HepG2 (cell line): ENCODE data around the gene ANKRD11. TPM values are rescaled to one million over a fixed set of nuclear protein-coding genes. Genes with fewer than 3 reads are reported as not detected.
"Not testable (repeated sequence)": the region's sequence is repeated elsewhere in the genome, so short reads cannot be mapped to it uniquely, and the experiment has no call there.

Source experiments
- ATAC-seq: fragments of 200-7000 bp; cut with Tn5 transposase; 3 replicates; pipeline ENCODE4 v1.9.1; 2020; ENCODE audit warnings: mild to moderate bottlenecking, moderate library complexity
- BruUV-seq: library from RNA; stranded (reverse); fragments of 400-500 nt; replicated peaks from 2 replicates; lab custom pipeline; 2021; lab: Mats Ljungman, UMichigan
- CTCF ChIA-PET: fragments of 300-600 bp; formaldehyde crosslinking; extraction: SDS; loops from one replicate; lab custom pipeline; 2021; ENCODE audit warnings: low total read pairs, inconsistent platforms, low intra/inter-chr PET ratio; lab: Yijun Ruan, JAX
- POLR2A ChIA-PET: fragments of 350-600 bp; sonication (Branson Sonifier 250); formaldehyde crosslinking; loops from one replicate; lab custom pipeline; 2020; ENCODE audit warnings: antibody characterized with exemption, inconsistent platforms; lab: Yijun Ruan, JAX
- DNase-seq: peaks from one replicate; pipeline ENCODE4 v3.0.0-alpha.2; 2015; ENCODE audit warnings: low spot score
- FAIRE-seq: peaks from 3 replicates; lab custom pipeline; 2011; peaks lifted over from hg19 to GRCh38; lab: Jason Lieb, UNC
- H2AFZ ChIP-seq: one replicate; pipeline ENCODE4 v1.6.1; 2011; ENCODE audit warnings: low read length, inconsistent platforms
- H3K27ac ChIP-seq: fragments of 300-600 bp; 3 replicates; pipeline ENCODE4 v1.8.0; 2011; ENCODE audit warnings: mixed run types, mild to moderate bottlenecking, mixed read lengths, low read length, inconsistent platforms; ENCODE audit not compliant: insufficient read depth; ENCODE audit errors: extremely low read length
- H3K27me3 ChIP-seq, 2 experiments: fragments of 200-600 bp in 1 of 2; 2 replicates in 1 of 2; 3 replicates in 1 of 2; pipeline versions ENCODE4 v1.6.0 to v1.8.0; 2011; ENCODE audit warnings: low read length in 2 of 2, mild to moderate bottlenecking in 2 of 2, moderate library complexity in 2 of 2, inconsistent platforms in 1 of 2; ENCODE audit not compliant: insufficient read depth in 2 of 2, control insufficient read depth in 1 of 2
- H3K36me3 ChIP-seq, 2 experiments: fragments of 200-600 bp in 1 of 2; replicated peaks in 1 of 2; 2 replicates in 1 of 2; 3 replicates in 1 of 2; pipeline versions ENCODE4 v1.5.1 to v1.8.0; 2011; ENCODE audit warnings: low read length in 2 of 2, inconsistent platforms in 1 of 2; ENCODE audit not compliant: insufficient read depth in 2 of 2, control insufficient read depth in 1 of 2
- H3K4me1 ChIP-seq: 2 replicates; pipeline ENCODE4 v1.5.1; 2012; ENCODE audit warnings: low read length, inconsistent platforms; ENCODE audit not compliant: insufficient read depth
- H3K4me2 ChIP-seq: 2 replicates; pipeline ENCODE4 v1.6.0; 2011; ENCODE audit warnings: low read depth, low read length, inconsistent platforms
- H3K4me3 ChIP-seq, 3 experiments: fragments of 200-600 bp in 1 of 3; sonication (generic), shearing (Covaris generic) in 1 of 3; replicated peaks in 1 of 3; 2 replicates each; pipeline ENCODE4 v1.5.1; 2011 to 2016; ENCODE audit warnings: low read length in 3 of 3, inconsistent platforms in 2 of 3, low read depth in 2 of 3, mild to moderate bottlenecking in 2 of 3, control low read depth in 1 of 3, mixed read lengths in 1 of 3; ENCODE audit not compliant: insufficient read depth in 1 of 3
- H3K79me2 ChIP-seq: one replicate; pipeline ENCODE4 v1.6.1; 2011; ENCODE audit warnings: low read length, inconsistent platforms; ENCODE audit not compliant: insufficient read depth
- H3K9ac ChIP-seq: 2 replicates; pipeline ENCODE4 v1.6.0; 2011; ENCODE audit warnings: mild to moderate bottlenecking, low read depth, low read length, inconsistent platforms; ENCODE audit not compliant: insufficient read depth
- H3K9me3 ChIP-seq: 2 replicates; pipeline ENCODE4 v1.5.1; 2012; ENCODE audit warnings: mild to moderate bottlenecking, low read length
- H4K20me1 ChIP-seq: 2 replicates; pipeline ENCODE4 v1.6.0; 2011; ENCODE audit warnings: inconsistent platforms, mild to moderate bottlenecking, low read length, moderate library complexity; ENCODE audit not compliant: insufficient read depth
- FOXA1 ChIP-seq, 2 experiments: fragments of 450-650 bp in 1 of 2; sonication (generic) in 1 of 2; formaldehyde crosslinking in 1 of 2; IDR thresholded peaks; 2 replicates each; pipeline versions ENCODE4 v1.4.0 to v1.6.1; 2016 to 2020; ENCODE audit warnings: missing genetic modification reagents in 1 of 2
- FOXK1 ChIP-seq: sonication (generic); formaldehyde crosslinking; IDR thresholded peaks from 2 replicates; pipeline ENCODE4 v1.4.0; 2020; ENCODE audit warnings: low read depth, missing genetic modification reagents, borderline replicate concordance
- FOXP1 ChIP-seq, 2 experiments: fragments of 450-650 bp in 1 of 2; IDR thresholded peaks; 2 replicates each; pipeline ENCODE4 v1.6.1; 2017 to 2018; ENCODE audit warnings: antibody characterized with exemption in 1 of 2
- HDAC1 ChIP-seq: sonication (generic); formaldehyde crosslinking; IDR thresholded peaks from 2 replicates; pipeline ENCODE4 v1.5.1; 2020; ENCODE audit warnings: mild to moderate bottlenecking, missing genetic modification reagents
- HNF4A ChIP-seq: sonication (generic); formaldehyde crosslinking; IDR thresholded peaks from 2 replicates; pipeline ENCODE4 v1.4.0; 2020; ENCODE audit warnings: missing genetic modification reagents
- SALL1 ChIP-seq: sonication (generic); formaldehyde crosslinking; IDR thresholded peaks from 2 replicates; pipeline ENCODE4 v1.8.0; 2022; ENCODE audit warnings: mild to moderate bottlenecking, missing genetic modification reagents
- SOX13 ChIP-seq, 3 experiments: fragments of 450-650 bp in 1 of 3; sonication (generic) in 1 of 3; formaldehyde crosslinking in 1 of 3; IDR thresholded peaks in 2 of 3; conservative IDR thresholded peaks in 1 of 3; 2 replicates each; pipeline versions ENCODE4 v1.5.0 to v1.6.1; 2016 to 2020; ENCODE audit warnings: antibody characterized with exemption in 1 of 3, mild to moderate bottlenecking in 1 of 3, missing compliant biosample characterization in 1 of 3, missing genetic modification reagents in 1 of 3, moderate library complexity in 1 of 3
- SOX5 ChIP-seq: IDR thresholded peaks from 2 replicates; pipeline ENCODE4 v1.6.1; 2016; ENCODE audit warnings: borderline replicate concordance
- ZBTB7B ChIP-seq: sonication (generic); formaldehyde crosslinking; IDR thresholded peaks from 2 replicates; pipeline ENCODE4 v1.4.0; 2020; ENCODE audit warnings: missing genetic modification reagents
- WGBS: methylation state at CpG from one replicate; pipeline ENCODE4 v1.1.6; 2017; ENCODE audit warnings: low lambda C conversion rate; 5-methylcytosine and 5-hydroxymethylcytosine counted together
- in situ Hi-C: cut with HindIII; loops from 2 replicates; pipeline ENCODE4 v1.10.0; 2017; ENCODE audit warnings: low pct_unique_long_range_greater_than_20kb; ENCODE audit not compliant: extremely low pct_ligation_motif_present
- intact Hi-C: fragments of 100-400 bp; cut with micrococcal nuclease; formaldehyde crosslinking; loops from one replicate; pipeline ENCODE4 v1.10.0; 2022; ENCODE audit not compliant: unreplicated experiment
- polyA plus RNA-seq, 8 experiments: library from polyadenylated mRNA; depleted of rRNA in 3 of 8; stranded (reverse) in 7 of 8; unstranded in 1 of 8; fragments of >200 nt; fragmentation: Illumina TruSeq in 4 of 8; extraction: Trizol in 4 of 8; gene quantifications; 2 replicates each; pipeline versions ENCODE4 v1.2.1 to v1.2.3, GENCODE V29; 2011 to 2016; ENCODE audit warnings: low read depth in 4 of 8, missing spikeins in 1 of 8, mixed read lengths in 1 of 8; ENCODE audit not compliant: insufficient read depth in 1 of 8
- total RNA-seq, 5 experiments: library from RNA; depleted of rRNA; stranded (reverse); fragments of >200 nt; fragmentation: Illumina TruSeq; extraction: Trizol; gene quantifications; 2 replicates each; pipeline ENCODE4 v1.2.3, GENCODE V29; 2016; ENCODE audit warnings: low read depth in 1 of 5
- TF ChIP-seq, protein P1 (sequence below): sonication (generic); formaldehyde crosslinking; IDR thresholded peaks from 2 replicates; pipeline ENCODE4 v1.4.0; 2020; ENCODE audit warnings: missing genetic modification reagents

ANKRD11 gene
- total and polyA plus RNA-seq, 2 of the 13 experiments (the other 11 are each of a cell fraction or from before 2014, with no cell fraction given) = 21.4 to 38.4 TPM

DNA sequence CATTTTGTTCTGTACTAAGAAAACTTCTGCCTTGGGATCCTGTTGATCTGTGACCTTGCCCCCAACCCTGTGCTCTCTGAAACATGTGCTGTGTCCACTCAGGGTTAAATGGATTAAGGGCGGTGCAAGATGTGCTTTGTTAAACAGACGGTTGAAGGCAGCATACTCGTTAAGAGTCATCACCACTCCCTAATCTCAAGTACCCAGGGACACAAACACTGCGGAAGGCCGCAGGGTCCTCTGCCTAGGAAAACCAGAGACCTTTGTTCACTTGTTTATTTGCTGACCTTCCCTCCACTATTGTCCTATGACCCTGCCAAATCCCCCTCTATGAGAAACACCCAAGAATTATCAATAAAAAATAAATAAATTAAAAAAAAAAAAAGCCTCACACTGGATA, 27.0 kb downstream of the ANKRD11 start (continued):
- not testable (repeated sequence) for TF ChIP-seq FOXA1, FOXP1, SOX13 (IDR thresholded peaks at IDR 0.05)
- peak; percentile 8; the same call in 1 of the 2 replicates for TF ChIP-seq FOXA1 (CRISPR knock-in tag; IDR thresholded peaks at IDR 0.05)
- peak; percentile 69 for TF ChIP-seq FOXK1 (CRISPR knock-in tag)
- 0 out of 2 replicates have a peak, but pooled peaks have one; percentile 34 for TF ChIP-seq ZBTB7B (CRISPR knock-in tag)
- TF ChIP-seq HNF4A (CRISPR knock-in tag) = peak; percentile 57
- TF ChIP-seq FOXP1 (CRISPR knock-in tag; IDR thresholded peaks at IDR 0.05) = peak; percentile 69; the same call in 1 of the 2 replicates
- peak; percentile 27; the same call in 1 of the 2 replicates for TF ChIP-seq HDAC1 (CRISPR knock-in tag)
- peak; percentile 84 for TF ChIP-seq SOX5 (CRISPR knock-in tag)
- 0 out of 2 replicates have a peak, but pooled peaks have one; percentile 30 for TF ChIP-seq SALL1 (CRISPR knock-in tag)
- TF ChIP-seq SOX13 (CRISPR knock-in tag; conservative IDR thresholded peaks at IDR 0.05 in 1 of 2, IDR thresholded peaks at IDR 0.05 in 1 of 2) = peak in 1 of 2 experiments; percentile 86; a peak in 2 of 4 replicates

DNA sequence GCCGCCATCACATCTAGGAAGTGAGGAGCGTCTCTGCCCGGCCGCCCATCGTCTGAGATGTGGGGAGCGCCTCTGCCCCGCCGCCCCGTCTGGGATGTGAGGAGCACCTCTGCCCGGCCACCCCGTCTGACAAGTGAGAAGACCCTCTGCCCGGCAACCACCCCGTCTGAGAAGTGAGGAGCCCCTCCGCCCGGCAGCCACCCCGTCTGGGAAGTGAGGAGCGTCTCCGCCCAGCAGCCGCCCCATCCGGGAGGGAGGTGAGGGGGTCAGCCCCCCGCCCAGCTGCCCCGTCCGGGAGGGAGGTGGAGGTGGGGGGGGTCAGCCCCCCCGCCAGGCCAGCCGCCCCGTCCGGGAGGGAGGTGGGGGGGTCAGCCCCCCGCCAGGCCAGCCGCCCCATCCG, 27.7 kb downstream of the ANKRD11 start:
- H3K9me3 ChIP-seq, H3K4me2 ChIP-seq, H2AFZ ChIP-seq, H3K4me3 ChIP-seq, ATAC-seq, intact Hi-C loops, DNase-seq, H3K9ac ChIP-seq, in situ Hi-C loops, BruUV-seq, H3K27me3 ChIP-seq, H3K27ac ChIP-seq, CTCF ChIA-PET, H3K36me3 ChIP-seq, FAIRE-seq: not testable (repeated sequence)
- POLR2A ChIA-PET = interaction anchor here (1.1 kb wide), 1 partner anchor 53 kb away, joined by 3 read pairs; no protein-coding TSS in a partner anchor
- 91% methylated on average over 14 of the region's 30 CpGs for WGBS
- TF ChIP-seq, protein P1, sequence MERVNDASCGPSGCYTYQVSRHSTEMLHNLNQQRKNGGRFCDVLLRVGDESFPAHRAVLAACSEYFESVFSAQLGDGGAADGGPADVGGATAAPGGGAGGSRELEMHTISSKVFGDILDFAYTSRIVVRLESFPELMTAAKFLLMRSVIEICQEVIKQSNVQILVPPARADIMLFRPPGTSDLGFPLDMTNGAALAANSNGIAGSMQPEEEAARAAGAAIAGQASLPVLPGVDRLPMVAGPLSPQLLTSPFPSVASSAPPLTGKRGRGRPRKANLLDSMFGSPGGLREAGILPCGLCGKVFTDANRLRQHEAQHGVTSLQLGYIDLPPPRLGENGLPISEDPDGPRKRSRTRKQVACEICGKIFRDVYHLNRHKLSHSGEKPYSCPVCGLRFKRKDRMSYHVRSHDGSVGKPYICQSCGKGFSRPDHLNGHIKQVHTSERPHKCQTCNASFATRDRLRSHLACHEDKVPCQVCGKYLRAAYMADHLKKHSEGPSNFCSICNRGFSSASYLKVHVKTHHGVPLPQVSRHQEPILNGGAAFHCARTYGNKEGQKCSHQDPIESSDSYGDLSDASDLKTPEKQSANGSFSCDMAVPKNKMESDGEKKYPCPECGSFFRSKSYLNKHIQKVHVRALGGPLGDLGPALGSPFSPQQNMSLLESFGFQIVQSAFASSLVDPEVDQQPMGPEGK (CRISPR knock-in tag) = peak; percentile 30; the same call in 1 of the 2 replicates
- peaks cover 75% of the 10 kb centered on the region for H3K4me1 ChIP-seq
- peaks cover 80% of the 10 kb centered on the region for H4K20me1 ChIP-seq
- H3K79me2 ChIP-seq = peaks cover 83% of the 10 kb centered on the region
